SU-DHL-6 (cell line): ENCODE results near the gene UQCC3.
"Not testable (repeated sequence)": the region's sequence is repeated elsewhere in the genome, so short reads cannot be mapped to it uniquely, and the experiment has no call there.

Source experiments
- H2AFZ ChIP-seq: fragments of 200-600 bp; sonication (generic); 2 replicates; pipeline ENCODE4 v1.6.1; 2014; ENCODE audit warnings: low read depth, mild to moderate bottlenecking, moderate library complexity, mixed read lengths, antibody characterized with exemption, low read length; ENCODE audit not compliant: severe bottlenecking
- H3F3A ChIP-seq: fragments of 200-600 bp; shearing (Covaris generic); 2 replicates; pipeline ENCODE4 v1.6.0; 2016; ENCODE audit warnings: antibody characterized with exemption, mild to moderate bottlenecking; ENCODE audit not compliant: insufficient read depth
- H3K27ac ChIP-seq: fragments of 200-600 bp; sonication (generic); 2 replicates; pipeline ENCODE4 v1.5.1; 2016; ENCODE audit warnings: low read depth, mild to moderate bottlenecking, low read length, moderate library complexity, mixed read lengths
- H3K27me3 ChIP-seq: fragments of 200-600 bp; sonication (generic), shearing (Covaris generic); 2 replicates; pipeline ENCODE4 v1.6.0; 2014; ENCODE audit warnings: mild to moderate bottlenecking, low read length
- H3K36me3 ChIP-seq: fragments of 200-600 bp; sonication (generic); 2 replicates; pipeline ENCODE4 v1.6.1; 2014; ENCODE audit warnings: mild to moderate bottlenecking, low read length, mixed read lengths
- H3K4me2 ChIP-seq: fragments of 300-600, 200-600 bp; shearing (Covaris generic), sonication (generic); 2 replicates; pipeline ENCODE4 v1.6.0; 2014; ENCODE audit warnings: low read length, low read depth, mild to moderate bottlenecking; ENCODE audit not compliant: poor library complexity, severe bottlenecking
- H3K4me3 ChIP-seq: fragments of 200-600 bp; sonication (generic); 2 replicates; pipeline ENCODE4 v1.5.1; 2014; ENCODE audit warnings: antibody characterized with exemption, low read length, mild to moderate bottlenecking, mixed read lengths; ENCODE audit not compliant: insufficient read depth, poor library complexity, severe bottlenecking
- H3K79me2 ChIP-seq: fragments of 200-600 bp; sonication (generic); 2 replicates; pipeline ENCODE4 v1.6.1; 2014; ENCODE audit warnings: mild to moderate bottlenecking, low read length, moderate library complexity; ENCODE audit not compliant: insufficient read depth
- H3K9ac ChIP-seq: fragments of 200-600 bp; sonication (generic); 2 replicates; pipeline ENCODE4 v1.7.0; 2014; ENCODE audit warnings: mild to moderate bottlenecking, low read length
- H3K9me2 ChIP-seq: fragments of 200-600 bp; sonication (generic); replicated peaks from 2 replicates; pipeline ENCODE4 v1.6.1; 2014; ENCODE audit warnings: low read length; ENCODE audit not compliant: insufficient read depth
- H3K9me3 ChIP-seq: fragments of 200-600 bp; sonication (generic); 2 replicates; pipeline ENCODE4 v1.6.1; 2014; ENCODE audit warnings: low read length, mixed read lengths; ENCODE audit not compliant: insufficient read depth
- H4K20me1 ChIP-seq: fragments of 200-600 bp; sonication (generic); 2 replicates; pipeline ENCODE4 v1.6.1; 2014; ENCODE audit warnings: low read depth, mild to moderate bottlenecking, antibody characterized with exemption, low read length, moderate library complexity, mixed read lengths
- CTCF ChIP-seq: fragments of 200-600 bp; sonication (generic); IDR thresholded peaks from one replicate; pipeline ENCODE4 v1.5.1; 2017; ENCODE audit warnings: antibody characterized with exemption, mild to moderate bottlenecking, low read length, moderate library complexity; ENCODE audit not compliant: insufficient read depth, poor library complexity, severe bottlenecking
- EZH2phosphoT487 ChIP-seq: fragments of 200-600 bp; sonication (generic), shearing (Covaris generic); conservative IDR thresholded peaks from 2 replicates; pipeline ENCODE4 v1.6.1; 2018; ENCODE audit warnings: mild to moderate bottlenecking, antibody characterized with exemption, low read length, moderate library complexity, mixed read lengths

Gene UQCC3

DNA sequence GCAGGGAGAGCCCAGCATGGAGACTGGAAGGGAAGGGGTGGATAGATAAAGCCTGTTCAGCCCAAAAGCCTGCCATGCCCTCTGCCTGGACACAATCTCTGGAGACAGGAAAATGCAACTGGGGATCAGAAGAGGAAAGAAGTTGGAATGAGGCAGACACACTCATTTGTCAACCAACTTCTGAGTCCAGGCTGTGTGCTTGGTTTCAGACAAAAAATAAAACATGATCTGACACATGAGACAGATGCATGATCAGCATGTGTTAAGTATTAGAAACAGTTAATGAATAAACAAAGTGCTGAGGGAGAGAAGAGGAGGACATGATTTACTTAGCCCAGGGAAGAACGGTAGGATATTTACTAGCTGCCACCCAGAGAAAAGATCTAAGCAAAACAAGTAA lies 17.0 kb downstream of the UQCC3 start:
- no peaks in the 10 kb centered on the region for H3K27me3 ChIP-seq
- H3K36me3 ChIP-seq = no peaks in the 10 kb centered on the region
- no peaks in the 10 kb centered on the region for H3K9me3 ChIP-seq
- H2AFZ ChIP-seq = no peak overlapping the region
- no peak overlapping the region for H3K4me2 ChIP-seq
- H3K9me2 ChIP-seq = no peaks in the 10 kb centered on the region
- no peak overlapping the region for H3K9ac ChIP-seq
- no peak overlapping the region for H3K4me3 ChIP-seq
- no peak for TF ChIP-seq EZH2phosphoT487
- TF ChIP-seq CTCF = no peak
- H3F3A ChIP-seq = no peaks in the 10 kb centered on the region
- no peak overlapping the region for H3K27ac ChIP-seq
- H3K79me2 ChIP-seq = no peaks in the 10 kb centered on the region
- H4K20me1 ChIP-seq = no peaks in the 10 kb centered on the region

- Histone ChIP-seq H3K27me3 (no peaks in the 10 kb centered on the region), H3F3A (no peaks in the 10 kb centered on the region), H3K9me2 (no peaks in the 10 kb centered on the region), H3K4me3 (no peak within 1 kb of the TSS), H3K36me3 (no peaks in the 10 kb centered on the region), H3K9me3 (no peaks in the 10 kb centered on the region), H4K20me1 (no peaks in the 10 kb centered on the region), H3K79me2 (no peaks in the 10 kb centered on the region), H3K9ac (no peak within 1 kb of the TSS), H2AFZ (no peak within 1 kb of the TSS), H3K4me2 (no peak within 1 kb of the TSS), H3K27ac (no peak within 1 kb of the TSS)
- TF ChIP-seq CTCF (no peak), EZH2phosphoT487 (no peak)
These were observed 18.1 kb downstream of the UQCC3 start, which contains the start of gene LRRN4CL for GRCh38 chr11:62689421-62690183. TSS of gene LRRN4CL (minus strand) at chr11:62689530. CDS start at chr11:62688508, 1,022 bp downstream.

- not testable (repeated sequence) for H3K9ac ChIP-seq, H3K36me3 ChIP-seq, H2AFZ ChIP-seq, H3K9me2 ChIP-seq, H3K9me3 ChIP-seq, H3K27ac ChIP-seq, H4K20me1 ChIP-seq, H3K4me2 ChIP-seq, H3F3A ChIP-seq, H3K79me2 ChIP-seq, H3K27me3 ChIP-seq, H3K4me3 ChIP-seq
These were observed 22.2 kb downstream of the UQCC3 start for GRCh38 chr11:62693624-62694023.

DNA sequence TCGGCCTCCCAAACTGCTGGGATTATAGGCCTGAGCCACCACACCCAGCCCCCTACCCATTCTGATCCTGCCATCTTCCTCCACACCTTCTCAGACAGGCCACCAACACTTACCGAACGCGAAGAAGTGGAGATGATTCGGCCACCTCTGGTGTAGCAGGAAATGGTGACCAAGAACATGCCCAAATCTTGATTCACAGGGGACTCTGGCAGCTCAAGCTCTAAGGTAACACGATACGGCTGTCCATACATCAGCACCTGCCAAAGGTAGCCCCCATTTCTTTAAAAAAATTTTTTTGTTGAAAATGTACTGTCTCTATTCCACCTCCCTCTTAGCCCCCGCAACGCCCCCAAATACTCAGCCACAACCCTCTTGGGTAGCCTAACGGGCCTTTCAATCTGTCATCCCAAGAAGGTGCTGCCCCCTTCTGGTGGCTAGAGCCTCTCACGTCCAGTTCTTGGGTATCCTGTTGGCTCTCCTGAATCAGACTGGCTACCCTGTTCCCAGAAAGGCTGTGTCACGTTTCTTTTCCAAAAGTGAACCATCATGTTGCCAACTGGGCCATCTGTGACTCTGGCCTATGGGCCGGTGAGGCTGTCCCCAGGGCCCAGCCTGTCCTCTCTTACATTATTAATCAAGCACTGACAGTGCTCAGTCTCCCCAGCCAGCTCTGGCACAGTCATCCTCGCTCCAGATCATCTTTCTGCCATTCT lies 23.1 kb downstream of the UQCC3 start:
- Histone ChIP-seq H3K9me2 (no peaks in the 10 kb centered on the region), H3K79me2 (no peaks in the 10 kb centered on the region), H3K4me3 (no peak overlapping the region), H3F3A (0 out of 2 replicates have a peak, but pooled peaks cover 3% of the 10 kb centered on the region), H3K36me3 (no peaks in the 10 kb centered on the region), H2AFZ (no peak overlapping the region), H3K27ac (no peak overlapping the region), H3K9me3 (no peaks in the 10 kb centered on the region), H3K4me2 (no peak overlapping the region), H4K20me1 (no peaks in the 10 kb centered on the region), H3K27me3 (no peaks in the 10 kb centered on the region), H3K9ac (no peak overlapping the region)
- no peak for TF ChIP-seq EZH2phosphoT487
- TF ChIP-seq CTCF = peak; percentile 85
